Measurements from ENCODE around the gene WIPF1. TPM values are rescaled to one million over a fixed set of nuclear protein-coding genes. Genes with fewer than 3 reads are reported as not detected.

Gene WIPF1
- total RNA-seq, 6 experiments from 2014 or later = 33.0 to 41.7 (median 38.5) TPM

DNA sequence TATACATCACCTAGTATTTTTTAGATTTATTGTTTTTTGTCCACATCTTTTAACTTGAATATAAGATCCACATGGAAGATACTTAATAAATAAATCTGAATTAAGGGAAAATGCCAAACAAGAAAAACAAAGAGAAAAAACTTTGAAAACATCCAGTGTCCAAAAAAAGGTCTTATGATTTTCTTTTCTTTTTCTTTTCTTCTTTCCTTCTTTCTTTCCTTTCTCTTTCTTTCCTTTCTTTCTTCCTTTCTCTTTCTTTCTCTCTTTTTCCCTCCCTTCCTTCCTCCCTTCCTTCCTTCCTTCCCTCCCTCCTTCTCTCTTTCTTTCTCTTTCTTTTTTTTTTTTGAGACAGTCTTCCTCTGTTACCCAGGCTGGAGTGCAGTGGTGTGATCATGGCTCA is 29.6 kb upstream of the WIPF1 start:
- H3K36me3 Mint-ChIP-seq (ENCODE audit: low read depth) = peaks cover 16% of the 10 kb centered on the region
- no peaks in the 10 kb centered on the region; the same call in 1 of the 2 replicates for H3K27me3 Mint-ChIP-seq (ENCODE audit: insufficient read depth)
- H3K9me3 Mint-ChIP-seq = no peaks in the 10 kb centered on the region
- no peak overlapping the region for H3K4me3 Mint-ChIP-seq
- no peak overlapping the region for H3K27ac Mint-ChIP-seq
- DNase-seq = no peak
- TF ChIP-seq, protein P1, sequence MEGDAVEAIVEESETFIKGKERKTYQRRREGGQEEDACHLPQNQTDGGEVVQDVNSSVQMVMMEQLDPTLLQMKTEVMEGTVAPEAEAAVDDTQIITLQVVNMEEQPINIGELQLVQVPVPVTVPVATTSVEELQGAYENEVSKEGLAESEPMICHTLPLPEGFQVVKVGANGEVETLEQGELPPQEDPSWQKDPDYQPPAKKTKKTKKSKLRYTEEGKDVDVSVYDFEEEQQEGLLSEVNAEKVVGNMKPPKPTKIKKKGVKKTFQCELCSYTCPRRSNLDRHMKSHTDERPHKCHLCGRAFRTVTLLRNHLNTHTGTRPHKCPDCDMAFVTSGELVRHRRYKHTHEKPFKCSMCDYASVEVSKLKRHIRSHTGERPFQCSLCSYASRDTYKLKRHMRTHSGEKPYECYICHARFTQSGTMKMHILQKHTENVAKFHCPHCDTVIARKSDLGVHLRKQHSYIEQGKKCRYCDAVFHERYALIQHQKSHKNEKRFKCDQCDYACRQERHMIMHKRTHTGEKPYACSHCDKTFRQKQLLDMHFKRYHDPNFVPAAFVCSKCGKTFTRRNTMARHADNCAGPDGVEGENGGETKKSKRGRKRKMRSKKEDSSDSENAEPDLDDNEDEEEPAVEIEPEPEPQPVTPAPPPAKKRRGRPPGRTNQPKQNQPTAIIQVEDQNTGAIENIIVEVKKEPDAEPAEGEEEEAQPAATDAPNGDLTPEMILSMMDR (IDR thresholded peaks at IDR 0.05) = no peak
- peaks cover 32% of the 10 kb centered on the region for H3K4me1 Mint-ChIP-seq (ENCODE audit: low read depth)

GRCh38 chr2:174624895-174625430 is 27.4 kb upstream of the WIPF1 start:
- H3K9me3 Mint-ChIP-seq = no peaks in the 10 kb centered on the region
- TF ChIP-seq, protein P1 (IDR thresholded peaks at IDR 0.05) = no peak
- H3K4me1 Mint-ChIP-seq (ENCODE audit: low read depth) = peaks cover 10% of the 10 kb centered on the region
- H3K27ac Mint-ChIP-seq = no peak overlapping the region
- peaks cover 2% of the 10 kb centered on the region; the same call in 1 of the 2 replicates for H3K27me3 Mint-ChIP-seq (ENCODE audit: insufficient read depth)
- no peak overlapping the region for H3K4me3 Mint-ChIP-seq
- no peak for DNase-seq
- H3K36me3 Mint-ChIP-seq (ENCODE audit: low read depth) = peaks cover 10% of the 10 kb centered on the region

DNA sequence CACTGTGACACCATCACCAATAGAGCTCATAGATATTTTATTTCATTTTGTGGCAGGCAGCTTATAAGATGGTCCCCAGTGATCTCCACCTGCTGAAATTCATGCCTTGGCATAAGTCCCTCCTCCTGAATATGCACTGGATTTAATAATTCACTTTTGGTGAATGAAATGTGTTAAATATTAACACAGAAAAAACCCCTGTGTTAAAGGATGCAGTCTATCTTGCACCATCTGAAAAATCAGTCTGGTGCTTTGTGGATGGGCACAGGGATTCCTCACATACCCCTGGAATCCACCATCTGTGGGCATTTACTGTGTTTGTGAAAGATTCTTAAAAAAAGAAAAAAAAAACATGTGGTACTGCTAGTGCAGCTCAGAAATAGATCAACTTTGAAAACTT is 26.1 kb upstream of the WIPF1 start:
- H3K4me1 Mint-ChIP-seq (ENCODE audit: low read depth) = no peaks in the 10 kb centered on the region; the same call in 1 of the 2 replicates

GRCh38 chr2:174623106-174623637 is 25.6 kb upstream of the WIPF1 start:
- no peak overlapping the region for H3K4me3 Mint-ChIP-seq
- no peaks in the 10 kb centered on the region for H3K9me3 Mint-ChIP-seq
- H3K36me3 Mint-ChIP-seq (ENCODE audit: low read depth) = peaks cover 17% of the 10 kb centered on the region
- no peak for DNase-seq
- H3K4me1 Mint-ChIP-seq (ENCODE audit: low read depth) = peaks cover 2% of the 10 kb centered on the region
- TF ChIP-seq, protein P1 (IDR thresholded peaks at IDR 0.05) = no peak
- H3K27ac Mint-ChIP-seq = no peak overlapping the region
- H3K27me3 Mint-ChIP-seq (ENCODE audit: insufficient read depth) = peaks cover 2% of the 10 kb centered on the region; the same call in 1 of the 2 replicates

More for the DNA sequence above, 26.1 kb upstream of the WIPF1 start:
- Mint-ChIP-seq H3K4me3 (no peak overlapping the region), H3K36me3 (ENCODE audit: low read depth) (peaks cover 13% of the 10 kb centered on the region), H3K9me3 (no peaks in the 10 kb centered on the region), H3K27me3 (ENCODE audit: insufficient read depth) (peaks cover 2% of the 10 kb centered on the region; the same call in 1 of the 2 replicates), H3K27ac (no peak overlapping the region)
- TF ChIP-seq, protein P1 (IDR thresholded peaks at IDR 0.05) = no peak
- no peak for DNase-seq

DNA sequence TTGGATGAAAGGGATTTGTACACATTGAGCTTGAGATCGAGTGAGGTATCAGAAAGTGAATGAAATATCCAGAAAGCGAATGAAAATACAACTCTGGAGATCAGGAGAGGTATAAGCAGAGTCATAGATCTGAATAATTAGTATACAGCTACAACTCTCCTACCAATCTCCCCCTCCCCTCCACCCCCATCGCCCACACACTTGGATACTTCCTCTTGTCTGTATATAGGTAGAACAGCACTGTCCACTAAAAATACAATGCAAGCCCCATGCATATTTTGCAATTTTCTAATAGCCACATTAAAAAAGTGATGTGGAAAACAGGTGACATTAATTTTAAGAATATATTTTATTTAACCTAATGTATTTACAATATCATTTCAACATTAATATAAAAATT is 23.7 kb upstream of the WIPF1 start:
- Mint-ChIP-seq H3K9me3 (no peaks in the 10 kb centered on the region), H3K27me3 (ENCODE audit: insufficient read depth) (peaks cover 2% of the 10 kb centered on the region; the same call in 1 of the 2 replicates), H3K4me3 (no peak overlapping the region), H3K27ac (no peak overlapping the region), H3K4me1 (ENCODE audit: low read depth) (peaks cover 20% of the 10 kb centered on the region), H3K36me3 (ENCODE audit: low read depth) (peaks cover 19% of the 10 kb centered on the region)
- DNase-seq = no peak
- TF ChIP-seq, protein P1 (IDR thresholded peaks at IDR 0.05) = no peak
